GM11168 (cell line): ENCODE measurements around the gene TMEM106A.
"Not testable (repeated sequence)": the region's sequence is repeated elsewhere in the genome, so short reads cannot be mapped to it uniquely, and the experiment has no call there.

Source experiments
- in situ Hi-C: fragments of 300-500 bp; cut with MboI; formaldehyde crosslinking; loops from one replicate; pipeline ENCODE4 v1.12.0; 2022; ENCODE audit warnings: low sequenced_read_pairs; ENCODE audit not compliant: unreplicated experiment

The TMEM106A gene

GRCh38 chr17:43213545-43213944, 1.9 kb downstream of the TMEM106A start:
- in situ Hi-C loops, result no loop called here

GRCh38 chr17:43215341-43215740, 3.7 kb downstream of the TMEM106A start:
- in situ Hi-C loops, result loop anchor here (5.0 kb wide), 1 partner anchor 102 kb away; no protein-coding TSS in a partner anchor

- in situ Hi-C loops, result loop anchor here (5.0 kb wide), 1 partner anchor 101 kb away; no protein-coding TSS in a partner anchor
Observed at GRCh38 chr17:43216369-43216761, 4.7 kb downstream of the TMEM106A start.

GRCh38 chr17:43216762-43217613, 5.3 kb downstream of the TMEM106A start:
- in situ Hi-C loops, result loop anchor here (5.0 kb wide), 1 partner anchor 100 kb away; no protein-coding TSS in a partner anchor

DNA sequence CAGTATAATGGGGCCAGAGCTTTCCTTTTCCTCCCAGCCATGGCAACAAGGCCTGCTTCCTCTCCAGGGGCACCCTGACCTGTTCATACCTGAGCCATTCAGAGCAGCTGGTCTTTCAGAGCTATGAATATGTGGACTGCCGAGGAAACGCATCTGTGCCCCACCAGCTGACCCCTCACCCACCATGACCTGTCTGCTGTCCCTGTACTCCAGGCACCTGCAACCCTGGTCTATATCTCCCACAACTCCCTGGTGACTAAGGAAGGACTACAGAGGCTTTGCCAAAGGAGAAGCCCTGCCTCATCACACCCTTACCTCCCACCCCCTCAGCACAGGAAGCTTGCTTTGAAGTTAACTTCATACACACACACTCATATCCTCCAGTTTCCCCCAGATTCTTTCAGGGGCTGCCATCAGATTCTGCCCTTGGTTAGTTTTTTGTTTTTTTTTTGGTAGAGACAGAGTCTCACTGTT, 6.0 kb downstream of the TMEM106A start:
- in situ Hi-C loops, result loop anchor here (5.0 kb wide), 1 partner anchor 100 kb away; no protein-coding TSS in a partner anchor

DNA sequence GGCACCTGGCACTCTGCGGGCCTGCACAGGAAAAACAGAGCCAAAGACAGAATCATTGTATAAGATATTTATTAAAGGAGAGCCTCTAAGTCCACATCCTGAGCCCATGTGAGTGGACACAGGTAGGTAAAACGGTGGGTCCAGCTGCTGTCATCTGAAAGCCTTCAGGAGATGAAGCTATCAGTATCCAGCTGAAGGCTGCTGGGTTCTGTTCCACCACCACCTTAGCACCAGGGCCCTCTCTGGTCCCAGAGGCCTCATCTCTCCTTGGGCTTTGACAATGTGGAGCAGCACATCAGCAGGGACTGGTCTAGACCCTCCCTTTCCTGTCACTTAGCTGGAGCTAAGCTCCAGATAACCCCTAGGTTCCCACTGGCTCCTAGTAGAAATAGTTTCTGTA, 7.3 kb downstream of the TMEM106A start:
- in situ Hi-C loops, result loop anchor here (5.0 kb wide), 1 partner anchor 98 kb away; no protein-coding TSS in a partner anchor

GRCh38 chr17:43219746-43220380, 8.2 kb downstream of the TMEM106A start:
- in situ Hi-C loops, result loop anchor here (5.0 kb wide), 1 partner anchor 97 kb away; no protein-coding TSS in a partner anchor

GRCh38 chr17:43220511-43221125, 8.9 kb downstream of the TMEM106A start:
- in situ Hi-C loops, result no loop called here

DNA sequence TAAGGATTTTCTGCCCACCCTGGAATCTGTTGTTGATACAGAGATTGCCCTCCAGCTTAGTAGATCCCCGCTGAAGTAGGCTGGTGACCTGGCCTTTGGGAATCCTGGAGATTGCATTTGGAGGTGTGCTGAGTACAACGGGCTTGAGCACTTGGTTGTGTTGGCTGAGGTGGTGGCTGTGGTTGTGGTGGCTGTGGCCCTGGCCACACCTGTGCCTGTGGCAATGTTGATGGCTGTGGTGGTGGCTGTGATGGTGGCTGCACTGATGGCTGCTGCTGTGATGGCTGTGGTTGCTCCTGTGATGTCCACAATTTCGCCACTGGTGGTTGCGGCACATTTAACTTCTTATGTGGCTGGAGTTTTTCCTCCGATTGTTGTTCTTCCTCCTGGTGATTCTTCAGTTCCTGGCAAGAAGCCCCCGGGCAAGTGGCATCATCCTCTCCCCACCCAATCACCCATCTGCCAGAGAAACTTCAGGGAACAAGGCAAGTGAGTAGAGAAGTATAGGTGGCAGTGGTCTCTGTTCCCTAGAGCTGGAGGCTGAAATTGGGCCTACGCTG, 12.6 kb downstream of the TMEM106A start:
- in situ Hi-C loops, result no loop called here

DNA sequence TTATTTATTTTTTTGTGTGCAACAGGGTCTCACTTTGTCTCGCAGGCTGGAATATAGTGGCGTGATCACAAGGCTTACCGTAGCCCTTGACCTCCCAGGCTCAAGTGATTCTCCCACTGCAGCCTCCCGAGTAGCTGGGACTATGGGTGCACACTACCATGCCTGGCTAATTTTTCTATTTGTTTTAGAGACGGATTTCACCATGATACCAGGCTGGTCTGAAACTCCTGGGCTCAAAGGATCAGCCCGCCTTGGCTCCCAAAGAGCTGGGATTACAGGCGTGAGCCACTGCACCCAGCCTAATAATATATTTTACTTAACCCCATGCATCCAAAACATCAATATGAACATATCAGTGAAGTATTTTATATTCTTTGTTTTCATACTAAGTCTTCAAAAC, 14.7 kb downstream of the TMEM106A start:
- in situ Hi-C loops, result no loop called here

DNA sequence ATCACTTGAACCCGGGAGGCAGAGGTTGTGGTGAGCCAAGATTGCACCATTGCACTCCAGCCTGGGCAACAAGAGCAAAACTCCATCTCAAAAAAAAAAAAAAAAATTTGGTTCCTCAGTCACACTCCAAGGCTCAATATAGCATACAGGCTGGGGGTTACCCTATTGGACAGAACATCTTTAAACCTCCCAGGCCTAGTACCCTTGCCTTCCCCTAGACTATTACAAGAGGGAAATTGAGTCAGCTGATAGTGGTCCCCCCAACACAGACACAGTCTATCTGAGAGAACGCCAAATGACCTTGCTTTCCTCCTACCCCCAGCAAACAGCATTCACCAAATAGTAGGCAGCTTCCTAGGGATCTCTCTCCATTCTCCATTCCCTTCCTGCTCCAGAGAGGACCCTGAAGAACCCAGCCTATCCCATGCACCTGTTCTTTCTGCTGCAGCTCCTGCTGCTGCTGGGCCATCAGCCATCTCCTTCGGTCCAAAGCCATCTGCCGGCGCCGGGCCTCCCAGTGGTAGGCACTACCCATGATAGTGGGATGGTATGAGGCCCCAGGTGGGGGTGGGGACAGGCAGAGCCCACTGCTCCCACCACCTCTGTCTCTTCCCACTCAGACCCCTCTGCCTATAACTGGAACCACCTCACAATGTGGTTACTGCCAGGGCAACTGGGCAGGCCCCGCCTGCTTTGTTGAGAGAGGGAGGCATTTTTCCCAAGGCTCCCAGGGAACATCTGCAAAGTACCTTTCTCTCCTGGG, 16.5 kb downstream of the TMEM106A start, which contains the start of gene CCDC200:
CCDC200 (minus strand) TSS at position 604 of the 763 bp plus-strand sequence; CDS start at position 535, 69 bp downstream.
- in situ Hi-C loops, result not testable (repeated sequence)

DNA sequence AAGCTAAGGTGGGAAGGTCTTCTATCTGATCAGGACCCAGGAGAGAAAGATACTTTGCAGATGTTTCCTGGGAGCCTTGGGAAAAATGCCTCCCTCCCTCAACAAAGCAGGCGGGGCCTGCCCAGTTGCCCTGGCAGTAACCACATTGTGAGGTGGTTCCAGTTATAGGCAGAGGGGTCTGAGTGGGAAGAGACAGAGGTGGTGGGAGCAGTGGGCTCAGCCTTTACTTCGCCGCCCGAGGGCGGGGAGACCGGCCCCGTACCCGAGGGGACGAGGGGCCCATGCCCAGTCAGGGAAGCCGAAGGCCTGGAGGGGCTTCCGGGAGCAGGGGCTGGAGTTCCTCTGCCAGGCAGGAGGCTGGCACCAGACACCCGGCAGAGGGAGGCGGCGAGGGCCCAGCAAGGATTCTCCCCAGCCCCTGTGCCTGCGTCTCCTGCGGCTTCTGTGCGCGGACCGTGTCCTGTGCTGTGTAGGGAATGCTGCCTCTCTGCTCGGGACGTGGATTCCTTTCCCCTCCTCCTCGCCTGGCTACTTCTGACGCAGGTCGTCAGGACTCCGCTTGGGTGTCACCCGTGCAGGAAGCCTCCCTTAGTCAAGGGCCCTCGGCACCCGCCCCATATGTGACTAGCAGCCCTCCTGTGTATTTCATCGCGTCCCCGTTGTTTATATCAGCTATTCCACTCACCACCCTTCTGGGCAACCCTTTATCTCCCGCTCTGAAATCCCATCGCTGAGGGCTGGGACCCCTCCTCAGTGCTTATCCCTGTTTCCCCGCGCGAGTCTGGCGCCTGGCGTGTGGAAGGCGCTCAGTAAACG, 19.7 kb downstream of the TMEM106A start:
- in situ Hi-C loops, result not testable (repeated sequence)

GRCh38 chr17:43232021-43232699, 20.5 kb downstream of the TMEM106A start:
- in situ Hi-C loops, result not testable (repeated sequence)

DNA sequence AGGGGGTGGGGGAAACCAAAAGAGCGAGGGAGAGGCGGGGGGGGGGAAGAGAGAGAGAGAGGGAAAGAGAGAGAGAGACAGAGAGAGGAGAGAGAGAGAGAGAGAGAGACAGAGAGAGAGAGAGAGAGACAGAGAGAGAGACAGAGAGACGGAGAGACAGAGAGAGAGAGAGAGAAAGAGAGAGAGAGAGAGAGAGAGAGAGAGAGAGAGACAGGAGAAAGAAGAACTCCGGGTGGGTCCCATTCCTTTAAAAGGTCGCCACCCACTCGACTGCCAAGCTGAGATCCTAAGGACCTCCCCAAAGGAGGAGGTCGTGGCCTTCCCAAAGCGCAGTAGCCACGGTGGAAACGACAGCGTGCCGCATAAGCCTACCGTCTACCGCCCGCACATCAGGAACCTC, 21.6 kb downstream of the TMEM106A start:
- in situ Hi-C loops, result not testable (repeated sequence)

DNA sequence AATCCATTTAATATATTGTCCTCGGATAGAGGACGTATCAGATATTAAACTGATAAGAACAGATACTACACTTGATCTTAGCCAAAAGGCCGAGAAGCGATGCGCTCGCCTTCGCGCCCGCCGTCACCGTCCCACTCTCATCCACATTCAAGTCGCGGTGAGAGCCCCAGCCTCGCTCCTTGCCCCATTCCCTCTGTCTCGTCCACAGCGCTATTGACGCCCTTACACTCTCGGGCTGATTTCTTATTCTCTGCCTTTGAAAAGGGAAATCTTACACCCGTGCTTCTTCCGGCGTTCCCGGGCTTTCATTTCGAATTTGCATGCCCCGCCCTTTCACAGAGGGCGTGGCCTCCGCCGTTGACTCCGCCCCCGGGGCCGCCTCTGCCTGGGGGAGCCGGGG, 22.2 kb downstream of the TMEM106A start, which contains the start of gene RNU2-1:
RNU2-1 (minus strand) TSS at position 101 of the 400 bp plus-strand sequence.
- in situ Hi-C loops, result not testable (repeated sequence)

DNA sequence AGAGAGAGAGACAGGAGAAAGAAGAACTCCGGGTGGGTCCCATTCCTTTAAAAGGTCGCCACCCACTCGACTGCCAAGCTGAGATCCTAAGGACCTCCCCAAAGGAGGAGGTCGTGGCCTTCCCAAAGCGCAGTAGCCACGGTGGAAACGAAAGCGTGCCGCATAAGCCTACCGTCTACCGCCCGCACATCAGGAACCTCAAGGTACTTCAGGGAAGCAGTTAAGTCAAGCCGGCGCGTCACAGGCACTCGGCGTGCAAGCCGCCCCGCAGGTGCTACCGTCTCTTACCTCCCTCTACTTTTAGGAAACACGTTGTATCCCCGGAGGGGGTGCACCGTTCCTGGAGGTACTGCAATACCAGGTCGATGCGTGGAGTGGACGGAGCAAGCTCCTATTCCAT, 27.9 kb downstream of the TMEM106A start:
- in situ Hi-C loops, result not testable (repeated sequence)

DNA sequence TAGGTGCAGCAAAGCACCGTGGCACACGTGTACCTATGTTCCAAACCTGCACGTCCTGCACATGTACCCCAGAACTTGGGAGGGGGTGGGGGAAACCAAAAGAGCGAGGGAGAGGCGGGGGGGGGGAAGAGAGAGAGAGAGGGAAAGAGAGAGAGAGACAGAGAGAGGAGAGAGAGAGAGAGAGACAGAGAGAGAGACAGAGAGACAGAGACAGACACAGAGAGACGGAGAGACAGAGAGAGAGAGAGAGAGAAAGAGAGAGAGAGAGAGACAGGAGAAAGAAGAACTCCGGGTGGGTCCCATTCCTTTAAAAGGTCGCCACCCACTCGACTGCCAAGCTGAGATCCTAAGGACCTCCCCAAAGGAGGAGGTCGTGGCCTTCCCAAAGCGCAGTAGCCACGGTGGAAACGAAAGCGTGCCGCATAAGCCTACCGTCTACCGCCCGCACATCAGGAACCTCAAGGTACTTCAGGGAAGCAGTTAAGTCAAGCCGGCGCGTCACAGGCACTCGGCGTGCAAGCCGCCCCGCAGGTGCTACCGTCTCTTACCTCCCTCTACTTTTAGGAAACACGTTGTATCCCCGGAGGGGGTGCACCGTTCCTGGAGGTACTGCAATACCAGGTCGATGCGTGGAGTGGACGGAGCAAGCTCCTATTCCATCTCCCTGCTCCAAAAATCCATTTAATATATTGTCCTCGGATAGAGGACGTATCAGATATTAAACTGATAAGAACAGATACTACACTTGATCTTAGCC, 29.1 kb downstream of the TMEM106A start:
- in situ Hi-C loops, result not testable (repeated sequence)
